NCI-H2196 (cell line): ENCODE results near the gene CCS.
"Not testable (repeated sequence)": the region's sequence is repeated elsewhere in the genome, so short reads cannot be mapped to it uniquely, and the experiment has no call there.

Source experiments
- DNase-seq: peaks from one replicate; lab custom pipeline; 2025; ENCODE audit not compliant: unreplicated experiment; lab: John Stamatoyannopoulos, UW

CCS gene

DNA sequence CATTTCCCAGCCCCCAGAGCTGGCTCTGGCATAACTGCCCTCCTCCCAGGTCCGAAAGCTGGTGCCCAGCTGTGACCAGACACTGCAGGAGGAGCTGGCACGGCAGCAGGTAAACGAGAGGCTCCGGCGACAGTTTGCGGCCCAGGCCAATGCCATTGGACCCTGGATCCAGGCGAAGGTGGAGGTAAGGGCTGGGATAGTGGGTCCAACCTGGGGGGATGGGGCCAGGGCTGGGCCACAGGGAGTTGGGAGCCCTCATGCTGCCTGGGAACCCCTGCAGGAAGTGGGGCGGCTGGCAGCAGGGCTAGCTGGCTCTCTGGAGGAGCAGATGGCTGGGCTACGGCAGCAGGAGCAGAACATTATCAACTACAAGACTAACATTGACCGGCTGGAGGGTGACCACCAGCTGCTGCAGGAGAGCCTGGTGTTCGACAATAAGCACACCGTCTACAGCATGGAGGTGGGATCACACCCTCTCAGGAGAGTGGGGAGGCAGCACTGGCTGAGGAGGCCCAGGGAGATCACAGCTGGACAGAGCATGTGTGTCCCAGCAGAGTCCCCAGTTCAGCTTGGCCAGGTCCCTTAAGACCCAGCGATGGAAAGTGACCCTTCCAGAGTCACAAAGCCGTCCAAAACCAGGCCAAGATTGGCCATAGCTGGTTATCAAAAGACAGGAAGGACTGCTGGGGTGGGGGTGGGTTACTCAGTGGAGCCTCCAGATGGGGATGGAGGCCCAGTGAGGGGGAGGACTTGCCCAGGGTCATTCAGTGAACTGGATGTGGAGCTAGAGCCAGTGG lies 31.6 kb upstream of the CCS start:
- no peak for DNase-seq

DNA sequence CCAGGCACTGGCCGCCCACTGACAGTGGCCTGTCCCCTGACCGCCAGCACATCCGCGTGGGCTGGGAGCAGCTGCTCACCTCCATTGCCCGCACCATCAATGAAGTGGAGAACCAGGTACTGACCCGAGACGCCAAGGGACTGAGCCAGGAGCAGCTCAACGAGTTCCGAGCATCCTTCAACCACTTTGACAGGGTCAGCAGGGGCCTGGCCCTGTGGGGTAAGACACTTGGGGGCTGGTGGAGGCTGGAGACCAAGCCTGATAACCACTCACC lies 31.1 kb upstream of the CCS start:
- DNase-seq: no peak

DNA sequence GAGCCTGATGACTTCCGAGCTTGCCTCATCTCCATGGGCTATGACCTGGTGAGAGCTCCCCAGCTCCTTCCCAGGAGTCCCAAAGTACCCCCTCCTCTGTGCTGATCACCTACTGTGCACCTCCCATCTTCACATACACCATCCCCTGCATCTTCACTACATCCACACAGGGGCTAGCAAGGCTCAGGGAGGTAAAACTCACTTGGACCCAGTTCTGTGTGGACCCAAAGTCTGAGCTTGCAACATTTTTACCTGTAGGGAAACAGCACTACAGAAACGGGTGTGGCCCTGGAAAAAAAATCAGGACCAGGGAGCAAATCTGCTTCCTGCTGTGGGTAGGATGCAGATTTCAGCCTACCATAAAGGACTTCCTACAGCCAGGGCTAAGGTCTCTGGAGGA lies 30.7 kb upstream of the CCS start:
- no peak for DNase-seq

DNA sequence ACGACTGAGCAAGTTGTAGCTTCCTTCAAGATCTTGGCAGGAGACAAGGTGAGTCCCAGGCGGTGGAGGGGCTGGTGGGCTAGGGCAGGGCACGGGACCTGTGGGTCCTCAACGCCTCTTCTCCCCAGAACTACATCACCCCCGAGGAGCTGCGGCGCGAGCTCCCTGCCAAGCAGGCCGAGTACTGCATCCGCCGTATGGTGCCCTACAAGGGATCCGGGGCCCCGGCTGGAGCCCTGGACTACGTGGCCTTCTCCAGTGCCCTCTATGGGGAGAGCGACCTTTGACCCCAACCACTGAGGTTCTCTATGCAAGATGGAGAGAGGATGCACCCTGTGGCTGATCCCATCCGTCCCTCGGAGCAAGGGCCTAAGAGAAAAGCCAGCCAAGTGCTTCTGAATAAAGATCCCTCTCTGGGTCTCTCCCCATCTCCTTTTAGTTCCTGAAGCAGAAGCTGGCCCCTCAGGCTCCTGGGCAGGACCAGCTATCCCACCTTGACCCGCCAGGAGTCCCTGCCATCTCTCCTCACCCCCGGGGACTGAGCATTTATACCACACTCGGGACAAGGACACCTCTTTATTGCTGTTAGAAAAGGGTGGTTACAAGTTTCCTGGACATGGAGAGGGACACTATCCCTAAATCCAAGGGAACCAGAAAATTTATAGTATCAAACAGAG lies 29.9 kb upstream of the CCS start:
- DNase-seq: no peak

DNA sequence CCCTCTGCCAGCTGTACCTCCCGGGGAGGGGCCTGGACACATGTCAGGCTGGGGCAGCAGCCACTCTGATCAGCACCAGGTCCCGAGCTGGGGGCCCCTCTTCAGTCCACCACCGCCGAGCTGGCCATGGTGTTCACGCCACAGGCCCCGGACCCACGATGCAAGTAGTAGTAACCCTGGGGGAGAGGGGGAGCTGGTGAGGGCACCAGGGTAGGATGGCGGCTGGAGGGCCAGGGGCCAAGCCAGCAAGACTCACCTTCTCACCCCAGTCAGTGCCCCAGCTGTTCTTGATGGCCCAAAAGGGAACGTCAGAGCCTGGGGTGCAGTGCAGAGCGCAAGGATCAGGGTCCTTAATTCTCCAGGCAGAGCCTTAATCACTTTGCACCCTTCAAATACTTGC lies 29.2 kb upstream of the CCS start:
- no peak for DNase-seq

DNA sequence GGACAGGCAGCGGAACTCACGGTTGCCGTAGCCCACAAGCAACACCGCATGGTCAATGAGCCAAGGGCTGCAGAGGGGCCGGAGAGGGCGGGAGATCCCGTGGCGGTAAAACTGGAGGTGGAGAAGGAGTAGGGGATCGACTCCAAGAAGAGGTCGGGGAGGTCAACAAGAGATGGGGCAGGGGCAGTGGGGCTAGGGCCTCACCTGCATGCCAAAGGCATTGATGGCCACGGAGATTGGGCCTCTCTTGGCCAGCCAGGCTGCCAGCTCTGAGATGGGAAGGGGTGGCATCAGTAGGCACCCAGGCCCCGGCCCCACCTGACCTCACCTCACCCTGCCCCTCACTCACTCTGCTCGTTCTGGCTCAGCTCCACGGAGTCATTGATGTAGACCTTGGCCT lies 28.4 kb upstream of the CCS start:
- DNase-seq: no peak

DNA sequence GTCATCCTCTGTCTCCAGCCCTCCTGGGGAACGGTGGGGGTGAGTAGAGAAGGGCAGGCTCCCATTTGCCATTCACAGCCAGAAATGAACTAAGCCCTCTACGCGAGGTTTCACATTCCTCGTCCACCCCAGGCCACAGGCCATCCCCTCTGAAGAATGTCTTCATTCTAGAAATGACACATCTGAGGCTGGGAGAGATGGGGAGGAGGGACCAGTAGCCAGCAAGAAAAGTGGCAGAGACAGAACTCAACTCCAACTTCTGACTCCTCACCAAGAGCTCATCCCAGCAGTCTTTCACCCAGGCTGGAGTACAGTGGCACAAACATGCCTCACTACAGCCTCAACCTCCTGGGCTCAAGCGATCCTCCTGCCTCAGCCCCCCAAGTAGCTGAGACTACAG lies 28.0 kb upstream of the CCS start:
- no peak for DNase-seq

DNA sequence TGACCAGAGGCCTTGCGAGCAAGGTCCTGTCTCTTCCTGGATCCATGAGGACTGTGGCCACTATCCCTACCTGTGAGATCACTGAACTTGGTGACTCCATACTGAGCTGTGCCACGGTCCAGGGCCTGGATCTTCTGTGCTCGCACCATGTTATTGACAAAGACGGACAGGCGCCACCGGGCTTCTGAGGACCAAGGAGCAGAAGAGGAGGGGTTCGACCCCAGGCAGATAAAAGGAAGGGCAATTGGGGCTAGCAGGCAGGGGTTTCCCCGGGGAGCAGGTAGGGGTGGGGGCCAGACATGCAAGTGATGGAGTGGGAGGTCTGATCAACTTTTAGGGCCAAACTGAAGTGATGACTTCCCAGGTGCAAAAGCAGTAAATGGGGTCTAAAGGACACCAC lies 26.8 kb upstream of the CCS start:
- DNase-seq: no peak

DNA sequence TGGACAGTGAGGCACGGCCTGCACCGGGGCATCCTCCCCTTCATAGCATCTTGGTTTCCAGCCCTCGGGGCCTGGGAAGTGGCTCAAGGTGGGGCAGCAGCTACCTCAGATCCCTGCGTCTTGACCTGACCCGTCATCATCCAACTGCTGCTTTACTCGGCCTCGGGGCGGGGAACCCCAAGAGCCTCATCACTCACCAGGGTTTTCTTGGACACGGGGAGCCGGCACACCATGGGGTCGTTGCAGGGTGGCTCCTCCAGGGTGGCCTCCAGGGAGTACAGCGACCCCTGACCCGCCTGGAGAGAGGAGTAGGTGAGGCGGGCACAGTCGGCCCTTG lies 25.2 kb upstream of the CCS start:
- DNase-seq: no peak

DNA sequence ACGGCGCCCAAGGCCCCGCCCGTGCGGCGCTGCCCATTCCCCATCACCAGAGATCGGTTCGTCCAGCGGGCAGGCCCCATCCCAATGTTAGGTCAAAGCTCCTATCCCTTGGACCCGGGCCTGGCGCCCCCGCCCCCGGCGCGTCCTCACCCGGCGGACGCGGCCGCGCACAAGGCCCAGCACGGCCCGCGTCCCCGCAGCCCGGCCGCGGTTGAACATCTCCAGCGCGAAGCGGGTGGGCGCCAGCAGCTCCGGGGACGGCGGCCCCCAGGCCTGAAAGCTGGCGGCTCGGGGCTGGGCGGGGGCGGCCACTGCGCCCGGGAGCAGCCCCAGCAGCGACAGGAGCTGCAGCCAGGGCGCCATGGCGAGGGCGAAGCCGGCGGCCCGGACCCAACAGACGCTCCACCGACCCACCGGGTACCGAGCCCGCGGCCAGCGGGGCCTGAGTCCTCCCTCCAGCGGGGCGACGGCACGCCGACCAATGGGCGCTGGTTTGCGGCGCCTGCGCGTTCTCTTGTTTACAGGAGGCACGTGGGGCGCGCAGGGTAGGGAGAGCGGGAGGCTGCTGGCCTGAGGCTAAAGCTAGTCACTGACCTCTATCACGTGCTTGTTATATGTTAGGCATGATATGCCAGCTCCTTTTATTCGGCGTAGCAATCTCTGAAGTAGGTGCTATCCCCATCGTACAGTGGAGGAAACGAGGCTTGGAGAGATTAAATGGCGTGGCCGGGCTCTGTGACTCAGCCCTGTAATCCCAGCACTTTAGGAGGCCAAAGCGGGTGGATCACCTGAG lies 24.7 kb upstream of the CCS start, which contains the start of gene CTSF:
CTSF (minus strand) TSS at position 483 of the 793 bp plus-strand sequence; CDS start at position 363, 120 bp downstream.
- DNase-seq: peak; percentile 93

DNA sequence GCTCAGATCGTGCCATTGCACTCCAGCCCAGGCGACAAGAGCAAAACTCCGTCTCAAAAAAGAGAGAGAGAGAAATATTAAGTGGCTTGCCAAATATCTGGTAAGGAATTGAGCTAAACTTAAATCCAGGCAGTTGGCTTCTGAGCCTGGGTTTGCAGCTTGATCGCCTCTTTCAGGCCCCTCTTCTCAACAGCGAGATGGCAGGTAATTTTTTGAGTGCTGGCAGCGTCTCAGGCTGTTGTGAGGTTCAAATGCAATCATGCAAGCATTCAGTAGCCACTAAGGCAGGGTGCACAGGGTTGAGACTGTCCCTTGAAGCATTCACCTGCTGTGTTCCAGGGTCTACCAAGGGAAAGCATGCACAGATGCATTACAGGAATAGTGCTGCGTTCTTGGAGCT lies 23.9 kb upstream of the CCS start:
- DNase-seq: no peak

DNA sequence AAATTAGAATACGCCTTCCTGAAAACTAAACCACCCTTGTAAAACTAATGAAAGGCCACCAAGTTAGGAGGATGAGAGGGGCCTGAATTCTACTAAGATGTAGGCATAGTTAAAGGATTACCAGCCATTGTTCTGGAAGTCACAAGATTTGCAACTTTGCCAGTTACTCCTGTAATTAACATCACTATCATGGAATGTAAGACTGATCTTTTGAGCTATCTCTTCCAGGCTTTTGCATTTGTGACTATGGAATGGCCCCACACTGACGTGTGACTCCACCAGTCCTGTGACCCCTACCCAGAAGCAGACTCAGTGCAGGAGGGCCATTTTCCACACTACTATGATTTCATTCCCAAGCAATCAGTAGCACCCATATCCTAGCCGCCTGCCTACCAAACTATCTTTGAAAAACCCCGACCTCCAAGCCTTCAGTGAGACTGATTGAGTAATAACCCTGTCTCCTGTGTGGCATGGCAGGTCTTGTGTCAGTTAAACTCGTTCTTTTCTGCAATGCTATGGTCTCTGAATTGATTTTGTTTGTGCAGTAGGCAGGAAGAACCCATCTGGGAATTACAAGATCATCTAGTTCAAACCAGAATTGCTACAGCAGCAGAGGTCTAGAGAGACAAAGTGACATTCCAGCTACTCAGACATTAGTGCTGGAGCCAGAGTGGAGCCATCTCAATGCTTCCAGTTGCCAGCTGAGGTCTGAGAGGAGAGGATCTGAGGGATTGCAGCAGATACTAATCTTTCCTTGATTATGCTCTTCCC lies 22.7 kb upstream of the CCS start:
- DNase-seq: no peak

DNA sequence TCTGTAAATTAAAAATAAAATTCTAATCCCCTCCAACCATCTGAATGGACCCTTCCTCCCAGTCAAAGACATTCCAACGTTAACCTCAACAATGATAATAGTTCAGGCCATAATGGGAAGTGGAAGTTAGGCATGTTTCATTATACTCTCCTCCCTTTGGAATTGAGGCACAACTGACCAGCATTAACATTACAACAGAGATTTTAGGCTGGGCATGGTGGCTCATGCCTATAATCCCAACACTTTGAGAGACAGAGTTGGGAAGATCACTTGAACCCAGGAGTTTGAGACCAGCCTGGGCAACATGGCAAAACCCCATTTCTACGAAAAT lies 22.2 kb upstream of the CCS start:
- DNase-seq: no peak

DNA sequence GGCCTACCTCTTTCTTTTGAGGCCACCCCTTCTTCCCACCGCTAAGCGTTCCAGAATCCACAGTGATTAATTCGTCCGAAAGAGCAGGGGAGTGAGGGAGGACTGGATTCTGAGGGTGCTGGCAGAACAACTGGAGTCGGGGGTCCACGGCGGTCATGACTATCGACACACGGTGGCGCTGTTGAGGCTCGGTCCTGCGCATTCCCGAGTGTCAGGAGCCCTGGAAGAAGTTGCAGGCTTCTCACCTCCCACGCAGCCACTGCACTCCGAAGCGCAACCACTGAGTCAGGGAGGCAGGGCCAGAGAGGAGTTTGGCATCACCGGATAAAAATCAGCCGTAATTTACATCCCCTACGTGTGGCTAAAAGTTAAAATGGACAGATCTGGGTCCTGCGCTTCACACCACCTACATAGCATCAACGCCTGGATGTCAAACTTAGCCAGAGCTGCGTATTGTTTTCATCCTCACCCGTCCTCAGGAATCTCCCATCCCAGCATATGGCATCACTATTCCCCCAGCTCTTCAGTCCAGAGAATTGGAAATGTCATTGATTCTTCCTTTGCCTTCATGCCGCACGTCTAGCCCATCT lies 13.9 kb upstream of the CCS start:
- peak; percentile 54 for DNase-seq

DNA sequence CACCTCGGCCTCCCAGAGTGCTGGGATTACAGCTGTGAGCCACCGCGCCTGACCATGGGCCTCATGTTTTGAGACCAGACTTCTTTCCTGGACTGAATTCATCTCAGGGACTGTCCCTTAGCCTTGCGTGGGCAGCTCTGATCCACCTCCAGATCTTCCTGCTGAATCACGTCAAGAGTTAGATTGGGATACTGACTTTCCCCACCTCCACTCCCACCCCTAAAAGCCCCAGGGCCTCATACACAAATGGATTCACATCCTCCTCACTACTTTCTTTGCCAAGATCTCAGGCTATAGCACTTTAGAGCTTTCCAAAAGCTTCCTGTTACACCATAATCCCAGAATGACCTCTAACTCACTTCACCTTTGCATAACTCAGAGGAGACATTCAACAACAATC lies 12.2 kb upstream of the CCS start:
- DNase-seq: no peak

DNA sequence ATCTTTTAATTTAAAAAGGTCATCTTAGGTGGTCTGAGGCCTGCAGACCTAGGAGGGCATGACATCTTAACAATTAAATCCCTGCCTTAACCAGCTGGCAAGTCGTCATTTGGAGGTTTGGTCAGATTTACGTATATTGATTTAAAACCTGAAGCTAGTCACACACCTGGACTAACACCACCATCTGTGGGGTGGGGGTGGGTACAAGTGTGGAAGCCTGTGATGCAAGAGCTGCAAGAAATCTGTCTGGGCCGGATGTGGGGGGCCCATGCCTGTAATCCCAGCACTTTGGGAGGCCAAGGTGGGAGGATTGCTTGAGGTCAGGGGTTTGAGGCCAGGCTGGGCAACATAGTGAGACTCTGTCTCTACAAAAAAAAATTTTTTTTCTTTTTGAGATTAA lies 11.7 kb upstream of the CCS start:
- no peak for DNase-seq

DNA sequence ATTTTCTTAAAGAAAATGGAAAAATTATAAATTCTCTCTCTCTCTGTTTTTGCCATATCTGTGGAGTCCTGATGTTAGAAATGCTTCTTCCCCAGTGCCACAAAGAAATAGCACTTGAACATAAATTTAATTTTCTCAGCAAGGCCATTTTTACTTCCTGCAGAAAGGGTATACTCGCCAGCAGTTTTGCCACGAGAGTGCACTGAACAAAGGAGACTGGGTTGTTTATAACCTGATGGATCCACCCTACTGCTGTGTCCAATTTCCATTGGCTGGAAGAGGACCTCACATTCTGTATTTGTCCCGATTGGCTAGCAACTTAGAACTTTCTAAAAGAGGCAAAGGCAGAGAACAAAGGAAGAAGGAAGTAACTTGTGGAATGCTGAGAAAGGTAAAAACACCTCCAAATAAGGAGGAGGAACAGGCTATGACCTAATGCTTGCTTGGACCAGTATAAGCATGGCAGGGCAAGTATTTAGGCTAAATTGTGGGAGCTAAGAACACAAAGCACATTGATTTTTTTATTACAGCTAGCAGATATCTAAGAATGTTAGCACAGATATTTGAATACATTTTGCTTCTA lies 10.3 kb upstream of the CCS start:
- DNase-seq: not testable (repeated sequence)

DNA sequence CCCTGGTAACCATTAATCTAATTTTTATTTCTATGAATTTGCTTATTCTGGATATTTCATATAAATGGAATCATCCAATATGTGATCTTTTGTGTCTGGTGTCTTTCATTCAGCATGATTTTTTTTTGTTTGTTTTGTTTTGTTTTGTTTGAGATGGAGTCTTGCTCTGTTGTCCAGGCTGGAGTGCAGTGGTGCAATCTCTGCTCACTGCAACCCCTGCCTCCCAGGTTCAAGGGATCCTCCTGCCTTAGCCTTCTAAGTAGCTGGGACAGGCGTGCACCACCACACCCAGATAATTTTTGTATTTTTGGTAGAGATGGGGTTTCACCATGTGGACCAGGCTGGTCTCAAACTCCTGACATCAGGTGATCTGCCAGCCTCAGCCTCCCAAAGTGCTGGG lies 7.5 kb upstream of the CCS start:
- not testable (repeated sequence) for DNase-seq

DNA sequence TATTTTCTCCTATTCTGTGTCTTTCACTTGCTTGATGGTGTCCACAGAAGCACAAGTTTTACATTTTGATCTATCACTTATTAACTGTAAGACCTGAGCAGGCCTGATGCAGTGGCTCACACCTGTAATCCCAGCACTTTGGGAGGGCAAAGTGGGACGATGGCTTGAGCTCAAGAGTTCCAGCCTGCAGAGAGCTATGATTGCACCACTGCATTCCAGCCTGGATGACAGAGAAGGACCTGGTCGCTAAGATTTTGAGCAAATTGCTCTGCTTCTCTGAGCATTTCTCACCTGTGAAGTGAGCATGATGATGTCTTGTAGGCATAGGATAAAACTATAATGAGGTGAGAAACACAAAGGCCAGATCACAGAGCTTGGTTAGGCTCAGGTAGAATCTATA lies 6.8 kb upstream of the CCS start:
- DNase-seq: no peak

DNA sequence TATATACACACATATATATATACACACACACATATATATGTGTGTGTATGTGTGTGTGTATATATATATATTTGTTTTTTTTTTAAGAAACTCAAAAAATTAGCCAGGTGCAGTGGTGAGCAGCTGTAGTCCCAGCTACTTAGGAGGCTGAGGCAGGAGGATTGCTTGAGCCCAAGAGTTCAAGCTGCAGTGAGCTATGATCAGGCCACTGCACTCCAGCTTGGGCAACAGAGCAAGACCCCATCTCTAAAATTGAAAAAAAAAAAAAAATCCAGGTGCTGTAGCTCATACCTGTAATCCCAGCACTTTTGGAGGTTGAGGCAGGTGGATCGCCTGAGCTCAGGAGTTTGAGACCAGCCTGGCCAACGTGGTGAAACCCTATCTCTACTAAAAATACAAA lies 3.7 kb upstream of the CCS start:
- DNase-seq: not testable (repeated sequence)
